DMS53 (cell line): ENCODE results near the gene C1orf35.
A peak's percentile ranks its signal among the peaks of the same experiment; 100 is the strongest.

ENCODE experiments used
- DNase-seq: peaks from one replicate; lab custom pipeline; 2025; lab: John Stamatoyannopoulos, UW

C1orf35 gene

DNA sequence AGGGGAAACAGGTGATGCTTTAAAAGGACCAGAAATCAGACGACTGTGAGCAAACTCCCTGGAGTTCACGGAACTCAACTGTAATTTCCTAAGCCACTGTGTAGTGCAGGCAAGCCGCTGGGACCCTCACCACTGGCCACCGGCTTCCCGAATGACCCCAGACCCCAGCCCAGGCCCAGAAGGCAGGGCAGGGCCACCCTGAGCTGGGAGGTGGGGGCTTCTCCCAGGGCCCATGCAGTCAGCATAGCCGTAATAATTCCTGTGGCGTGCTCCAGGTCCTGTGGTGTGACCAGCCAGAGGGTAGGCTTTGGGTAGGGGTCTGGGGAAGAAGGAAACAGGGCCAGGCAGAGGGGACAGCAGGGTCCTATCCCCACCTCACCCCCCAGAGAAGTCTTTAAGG is 24.1 kb downstream of the C1orf35 start:
- no peak for DNase-seq

- no peak for DNase-seq
Observed at GRCh38 chr1:228077565-228078330, 25.4 kb downstream of the C1orf35 start.

DNA sequence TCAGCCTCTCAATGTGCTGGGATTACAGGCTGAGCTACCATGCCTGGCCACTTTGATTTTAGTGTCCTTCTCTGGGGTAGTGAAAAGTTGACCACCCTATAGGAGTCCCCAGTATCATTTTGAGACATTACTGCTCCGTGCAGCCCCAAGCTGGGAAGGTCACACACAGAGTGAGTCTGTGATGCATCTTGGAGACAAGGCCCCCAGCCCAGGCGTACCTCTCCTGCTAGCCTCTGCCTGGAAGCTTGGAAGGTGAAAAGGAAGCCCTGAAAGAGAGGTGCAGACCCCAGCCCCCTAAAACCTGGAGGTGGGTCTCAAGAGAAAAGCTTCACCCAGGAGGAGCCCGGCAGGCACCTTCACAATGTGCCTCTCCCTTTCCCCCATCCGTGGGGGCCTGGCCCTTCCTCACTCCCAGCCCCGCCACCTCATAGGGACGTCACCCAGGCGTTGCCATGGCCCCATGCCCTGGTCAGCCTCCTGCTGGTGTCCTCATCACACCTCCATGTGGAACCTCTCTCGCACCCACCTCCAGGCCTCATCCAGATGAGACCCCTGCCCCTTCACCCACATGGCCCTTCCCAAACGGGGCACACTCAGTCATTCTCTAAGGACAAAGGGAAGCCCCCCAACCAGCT is 26.2 kb downstream of the C1orf35 start:
- DNase-seq: no peak

- no peak for DNase-seq
Observed at GRCh38 chr1:228075801-228076271, 27.3 kb downstream of the C1orf35 start.

- peak; percentile 48 for DNase-seq
Observed at GRCh38 chr1:228074954-228075730, 28.0 kb downstream of the C1orf35 start.

GRCh38 chr1:228073857-228074545 is 29.1 kb downstream of the C1orf35 start:
- peak; percentile 59 for DNase-seq

- DNase-seq: no peak
Observed at GRCh38 chr1:228073061-228073856, 29.9 kb downstream of the C1orf35 start.

DNA sequence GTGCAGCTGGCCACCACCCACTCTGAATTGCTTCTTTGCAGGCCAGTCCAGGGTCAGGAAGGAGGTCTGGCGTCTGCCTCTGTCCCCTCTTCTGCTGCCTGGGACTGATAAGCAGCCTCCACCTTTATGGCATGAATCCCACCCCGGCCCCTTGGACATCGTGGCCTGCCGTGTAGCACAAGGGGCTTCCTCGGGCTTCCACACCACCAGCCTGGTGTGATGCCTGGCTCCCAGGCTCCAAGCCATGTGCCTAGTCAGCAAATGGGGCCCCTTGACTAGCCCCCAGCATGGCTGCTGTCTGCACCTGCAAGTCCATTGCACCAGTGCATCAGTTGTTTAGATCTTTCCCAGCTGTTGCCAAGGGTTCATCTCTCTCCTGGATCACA is 30.5 kb downstream of the C1orf35 start:
- DNase-seq: no peak

DNA sequence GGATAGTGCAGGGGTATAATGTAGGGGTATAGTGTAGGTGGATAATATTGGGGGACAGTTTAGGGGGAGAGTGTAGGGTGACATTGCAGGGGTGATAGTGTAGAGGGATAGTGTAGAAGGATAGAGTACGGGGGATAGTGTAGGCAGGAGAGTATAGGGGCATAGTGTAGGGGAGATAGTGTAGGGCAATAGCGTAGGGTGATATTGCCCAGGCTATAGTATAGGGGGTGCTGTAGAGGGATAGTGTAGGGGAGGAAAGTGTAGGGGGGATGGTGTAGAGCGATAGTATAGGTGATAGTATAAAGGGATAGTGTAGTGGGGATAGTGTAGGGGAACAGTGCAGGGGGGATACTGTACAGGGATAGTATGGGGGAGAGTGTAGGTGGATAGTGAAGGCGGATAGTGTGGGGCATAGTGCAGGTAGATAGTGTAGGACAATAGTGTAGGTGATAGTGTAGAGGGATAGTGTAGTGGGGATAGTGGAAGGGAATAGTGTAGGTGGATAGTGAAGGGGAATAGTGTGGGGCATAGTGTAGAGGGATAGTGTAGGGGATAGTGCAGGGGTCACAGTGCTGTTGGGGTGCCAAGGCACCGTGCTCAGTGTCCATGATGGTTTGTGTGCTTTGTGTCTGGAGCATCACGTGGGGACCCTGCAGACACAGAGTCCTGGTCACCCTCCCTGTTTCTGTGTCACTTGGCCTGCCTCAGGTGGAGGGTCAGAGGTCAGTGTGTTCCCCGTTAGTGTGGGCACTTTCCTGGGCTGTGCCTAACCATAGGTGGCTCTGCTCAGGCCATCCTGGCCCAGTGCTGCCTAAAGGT is 31.1 kb downstream of the C1orf35 start:
- DNase-seq: no peak

- no peak for DNase-seq
Observed at GRCh38 chr1:228070851-228071250, 32.3 kb downstream of the C1orf35 start.

GRCh38 chr1:228070173-228070572 is 33.0 kb downstream of the C1orf35 start:
- no peak for DNase-seq

DNA sequence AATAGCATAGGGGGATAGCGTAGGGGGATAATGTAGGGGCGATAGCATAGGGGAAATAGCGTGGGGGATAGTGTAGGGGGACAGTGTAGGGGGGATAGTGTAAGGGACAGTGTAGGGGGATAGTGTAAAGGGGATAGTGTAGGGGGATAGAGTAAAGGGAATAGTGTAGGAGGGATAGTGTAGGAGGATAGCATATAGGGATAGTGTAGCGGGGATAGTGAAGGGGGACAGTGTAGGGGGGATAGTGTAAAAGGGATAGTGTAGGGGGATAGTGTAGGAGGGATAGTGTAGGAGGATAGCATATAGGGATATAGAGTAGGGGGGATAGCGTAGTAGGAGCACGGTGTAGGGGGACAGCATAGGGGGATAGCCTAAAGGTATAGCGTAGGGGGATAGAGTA is 34.8 kb downstream of the C1orf35 start:
- DNase-seq: no peak

GRCh38 chr1:228066891-228067654 is 36.1 kb downstream of the C1orf35 start:
- no peak for DNase-seq

DNA sequence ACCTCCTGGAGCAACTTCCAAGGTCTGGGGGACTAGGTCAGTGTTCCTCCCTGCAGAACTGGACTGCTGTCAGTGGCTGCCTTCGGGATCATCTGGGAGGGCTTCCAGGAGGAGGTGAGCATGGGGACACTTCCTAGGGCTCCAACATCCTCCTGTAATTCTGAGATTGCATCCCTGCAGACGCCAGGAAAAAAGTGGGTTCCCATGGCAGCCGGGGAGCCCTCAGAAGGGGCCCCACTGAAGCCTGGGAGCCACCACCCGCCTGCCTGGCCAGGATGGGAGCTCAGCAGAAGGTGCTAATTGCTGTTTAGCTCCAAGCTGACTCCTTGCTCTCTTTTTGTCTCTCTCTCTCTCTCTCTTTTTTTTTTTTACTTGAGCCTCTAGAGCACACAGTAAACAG is 36.7 kb downstream of the C1orf35 start:
- peak; percentile 20 for DNase-seq

DNA sequence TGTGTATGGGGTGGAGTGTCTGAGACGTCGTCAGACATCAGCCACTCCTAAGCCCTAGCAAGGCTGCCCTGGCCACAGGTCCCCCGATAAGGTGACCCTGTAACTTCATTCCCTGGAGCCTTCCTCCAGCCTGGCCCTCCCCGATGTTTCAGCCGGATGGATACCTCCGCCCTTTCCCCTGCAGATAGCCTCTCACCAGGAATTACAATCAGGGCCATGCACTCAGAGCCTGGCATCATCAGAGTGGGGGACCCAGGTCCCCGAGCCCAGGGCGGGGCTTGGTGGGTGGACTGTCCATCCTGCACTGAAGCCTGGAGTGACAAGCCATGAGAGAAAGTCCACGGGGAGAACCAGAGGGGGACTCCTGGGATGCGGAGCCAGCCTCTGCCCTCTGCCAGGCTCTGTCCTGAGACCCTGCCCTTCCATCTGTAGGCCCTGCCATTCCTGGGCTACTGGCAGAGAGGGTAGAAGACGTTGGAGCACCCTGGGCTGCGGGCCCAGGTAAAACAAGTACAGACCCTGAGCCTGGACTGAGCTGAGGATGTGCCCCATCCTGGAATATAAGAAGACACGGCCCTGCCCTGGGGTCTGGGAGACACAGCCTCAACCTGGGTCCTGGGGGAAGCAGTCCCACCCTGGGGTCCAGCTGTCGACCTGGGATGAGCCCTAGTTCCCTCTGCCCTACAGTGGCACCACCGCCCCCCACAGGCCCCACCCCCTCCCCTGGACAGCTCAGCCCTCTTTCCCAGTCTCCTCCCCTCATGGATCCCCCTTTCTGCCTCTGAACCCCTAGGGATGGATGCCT is 37.4 kb downstream of the C1orf35 start:
- no peak for DNase-seq

DNA sequence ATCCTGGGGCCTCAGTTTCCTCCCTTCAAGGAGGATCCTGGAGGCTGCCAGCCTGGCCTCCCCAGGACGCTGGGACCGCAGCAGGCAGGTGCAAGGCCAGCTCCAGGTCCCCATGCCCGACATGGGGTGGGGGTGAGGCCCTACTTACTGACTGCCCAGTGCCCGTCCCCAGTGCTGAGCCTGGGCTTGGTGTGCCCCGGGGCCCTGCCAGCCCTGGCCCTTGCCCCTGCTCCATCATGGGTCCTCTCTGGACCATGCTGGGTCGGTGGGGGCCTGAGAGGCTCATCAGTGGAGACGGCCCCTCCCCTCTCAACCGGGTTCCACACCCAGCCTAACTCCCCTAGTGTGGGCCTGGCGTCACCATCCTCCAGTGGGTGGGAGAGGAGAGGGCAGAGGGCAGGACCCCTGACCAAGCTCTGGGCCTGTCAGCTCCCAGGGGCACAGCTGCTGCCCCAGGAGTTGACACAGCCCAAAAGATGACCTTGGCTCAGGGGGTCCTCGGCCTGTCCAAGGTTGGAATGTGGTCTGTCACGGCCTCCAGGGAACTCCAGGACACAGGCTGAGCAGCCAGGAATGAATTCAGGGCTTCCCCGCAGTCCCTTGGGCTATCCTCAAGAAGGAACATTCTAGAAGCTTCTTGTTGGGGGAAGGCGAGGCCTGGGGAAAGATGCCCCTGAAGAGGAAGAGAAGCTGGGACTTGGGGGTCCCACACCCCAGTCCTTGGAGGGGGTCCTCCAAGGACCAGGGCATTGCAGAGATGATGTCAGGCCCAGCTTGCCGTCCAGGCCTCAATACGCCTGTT is 38.2 kb downstream of the C1orf35 start:
- no peak for DNase-seq

DNA sequence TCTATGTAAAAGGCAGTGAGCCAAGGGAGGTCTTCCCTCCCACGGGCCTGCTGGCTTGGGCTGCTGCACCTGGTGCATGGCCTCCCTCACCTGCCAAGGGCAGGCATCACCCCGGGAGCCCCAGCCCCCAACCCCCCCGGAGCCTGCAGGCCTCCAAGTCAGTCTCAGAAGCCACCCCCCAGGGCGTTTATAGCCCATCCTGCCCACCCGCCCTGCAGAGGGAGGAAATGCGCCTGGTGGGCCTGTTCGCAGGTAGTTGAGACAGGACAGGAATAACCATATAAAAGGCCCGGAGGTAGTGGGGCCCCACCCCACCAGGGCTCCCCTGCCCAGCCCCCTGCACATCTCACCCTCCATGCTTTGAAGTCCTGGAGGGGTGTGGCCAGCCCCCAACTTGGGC is 38.8 kb downstream of the C1orf35 start:
- DNase-seq: no peak
